ENCODE data around the gene ARID5A.

The ARID5A gene

DNA sequence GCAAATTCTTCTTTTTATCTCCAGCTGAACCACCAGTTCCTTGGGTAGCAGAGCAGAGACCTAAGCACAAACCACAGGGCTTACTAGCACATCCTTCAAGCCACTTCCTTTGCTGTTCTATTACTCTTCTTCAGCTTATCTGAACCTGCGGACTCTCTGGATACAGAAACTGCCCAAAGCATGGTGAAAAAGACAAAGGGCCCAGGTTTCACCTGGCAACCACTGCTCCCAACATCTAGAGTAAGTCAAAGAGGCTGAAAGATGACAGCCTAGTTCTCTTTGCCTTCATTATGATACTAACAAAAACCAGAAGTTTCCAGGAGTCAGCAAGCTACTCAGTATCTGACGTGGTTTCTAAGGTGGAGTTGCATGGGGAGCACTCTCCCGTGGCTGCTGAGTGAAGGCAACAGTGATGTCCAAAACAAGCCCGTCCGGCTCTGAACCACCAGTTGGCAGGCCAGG is 58.2 kb downstream of the ARID5A start:
- Histone ChIP-seq H3K27ac (peak overlapping the region; percentile 58), H3K36me3 (ENCODE audit: insufficient read depth) (no peaks in the 10 kb centered on the region; the same call in 1 of the 2 replicates), H3K4me3 (IDR thresholded peaks at IDR 0.05; ENCODE audit: insufficient read depth, low read depth, low read length) (no peak overlapping the region), H2AFZ (ENCODE audit: low read depth) (no peak overlapping the region), H3K79me2 (ENCODE audit: insufficient read depth, low read depth) (no peaks in the 10 kb centered on the region), H3K27me3 (ENCODE audit: insufficient read depth, low read depth) (no peaks in the 10 kb centered on the region), H3K4me2 (peak overlapping the region; percentile 43; the same call in 1 of the 2 replicates), H4K20me1 (ENCODE audit: insufficient read depth) (no peaks in the 10 kb centered on the region), H3K9ac (no peak overlapping the region), H3K4me1 (ENCODE audit: low read depth, poor library complexity, severe bottlenecking) (peaks cover 55% of the 10 kb centered on the region)
- TF ChIP-seq, protein P1, sequence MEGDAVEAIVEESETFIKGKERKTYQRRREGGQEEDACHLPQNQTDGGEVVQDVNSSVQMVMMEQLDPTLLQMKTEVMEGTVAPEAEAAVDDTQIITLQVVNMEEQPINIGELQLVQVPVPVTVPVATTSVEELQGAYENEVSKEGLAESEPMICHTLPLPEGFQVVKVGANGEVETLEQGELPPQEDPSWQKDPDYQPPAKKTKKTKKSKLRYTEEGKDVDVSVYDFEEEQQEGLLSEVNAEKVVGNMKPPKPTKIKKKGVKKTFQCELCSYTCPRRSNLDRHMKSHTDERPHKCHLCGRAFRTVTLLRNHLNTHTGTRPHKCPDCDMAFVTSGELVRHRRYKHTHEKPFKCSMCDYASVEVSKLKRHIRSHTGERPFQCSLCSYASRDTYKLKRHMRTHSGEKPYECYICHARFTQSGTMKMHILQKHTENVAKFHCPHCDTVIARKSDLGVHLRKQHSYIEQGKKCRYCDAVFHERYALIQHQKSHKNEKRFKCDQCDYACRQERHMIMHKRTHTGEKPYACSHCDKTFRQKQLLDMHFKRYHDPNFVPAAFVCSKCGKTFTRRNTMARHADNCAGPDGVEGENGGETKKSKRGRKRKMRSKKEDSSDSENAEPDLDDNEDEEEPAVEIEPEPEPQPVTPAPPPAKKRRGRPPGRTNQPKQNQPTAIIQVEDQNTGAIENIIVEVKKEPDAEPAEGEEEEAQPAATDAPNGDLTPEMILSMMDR (conservative IDR thresholded peaks at IDR 0.05; ENCODE audit: low read depth, low read length): no peak

DNA sequence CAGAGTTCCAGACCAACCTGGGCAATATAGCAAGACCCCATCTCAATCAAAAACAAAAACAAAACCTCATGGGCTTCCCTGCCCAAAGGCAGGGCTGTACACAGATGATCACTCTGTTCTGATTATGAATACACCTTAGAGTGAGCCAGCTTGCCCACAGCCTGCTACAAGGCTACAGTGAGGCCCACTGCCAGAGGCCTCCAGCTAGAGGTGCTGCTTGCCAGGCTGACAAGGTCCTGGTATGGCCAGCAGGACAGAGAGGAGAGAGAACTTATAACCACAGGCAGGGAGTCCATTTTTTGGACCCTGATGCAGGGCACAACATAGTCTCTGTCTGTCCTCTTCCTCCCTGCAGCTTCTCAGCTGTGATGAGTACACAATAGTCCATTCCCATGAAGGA is 60.0 kb downstream of the ARID5A start:
- TF ChIP-seq, protein P1 (conservative IDR thresholded peaks at IDR 0.05; ENCODE audit: low read depth, low read length): no peak
- Histone ChIP-seq H2AFZ (ENCODE audit: low read depth) (no peak overlapping the region), H3K79me2 (ENCODE audit: insufficient read depth, low read depth) (no peaks in the 10 kb centered on the region), H3K4me1 (ENCODE audit: low read depth, poor library complexity, severe bottlenecking) (peaks cover 55% of the 10 kb centered on the region), H3K27ac (no peak overlapping the region), H3K9ac (no peak overlapping the region), H3K27me3 (ENCODE audit: insufficient read depth, low read depth) (no peaks in the 10 kb centered on the region), H4K20me1 (ENCODE audit: insufficient read depth) (no peaks in the 10 kb centered on the region), H3K4me3 (IDR thresholded peaks at IDR 0.05; ENCODE audit: insufficient read depth, low read depth, low read length) (no peak overlapping the region), H3K36me3 (ENCODE audit: insufficient read depth) (no peaks in the 10 kb centered on the region; the same call in 1 of the 2 replicates), H3K4me2 (no peak overlapping the region)

DNA sequence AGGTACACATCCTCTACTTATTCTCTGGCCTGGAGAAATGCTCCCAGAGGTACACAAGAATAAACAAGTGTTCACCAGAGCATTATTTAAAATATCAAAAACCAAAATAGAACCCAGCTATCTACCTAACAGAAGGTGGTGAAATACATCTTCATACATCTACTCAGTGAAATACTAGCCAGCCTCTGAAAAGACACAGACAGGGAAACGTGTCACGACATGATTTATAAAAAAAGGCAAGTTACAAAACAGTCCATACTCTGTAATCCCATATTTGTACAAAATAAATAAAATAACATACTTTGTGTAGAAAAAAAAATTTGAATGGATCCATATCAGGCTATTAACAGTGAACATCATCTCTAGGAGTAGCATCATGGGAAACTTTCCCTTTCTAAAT is 63.4 kb downstream of the ARID5A start:
- Histone ChIP-seq H3K27ac (no peak overlapping the region), H3K27me3 (ENCODE audit: insufficient read depth, low read depth) (no peaks in the 10 kb centered on the region), H3K4me1 (ENCODE audit: low read depth, poor library complexity, severe bottlenecking) (peaks cover 42% of the 10 kb centered on the region), H3K36me3 (ENCODE audit: insufficient read depth) (peaks cover 3% of the 10 kb centered on the region; the same call in 1 of the 2 replicates), H3K79me2 (ENCODE audit: insufficient read depth, low read depth) (no peaks in the 10 kb centered on the region), H3K4me3 (IDR thresholded peaks at IDR 0.05; ENCODE audit: insufficient read depth, low read depth, low read length) (no peak overlapping the region), H3K9ac (no peak overlapping the region), H2AFZ (ENCODE audit: low read depth) (no peak overlapping the region), H4K20me1 (ENCODE audit: insufficient read depth) (no peaks in the 10 kb centered on the region), H3K4me2 (no peak overlapping the region)
- TF ChIP-seq, protein P1 (conservative IDR thresholded peaks at IDR 0.05; ENCODE audit: low read depth, low read length): no peak

DNA sequence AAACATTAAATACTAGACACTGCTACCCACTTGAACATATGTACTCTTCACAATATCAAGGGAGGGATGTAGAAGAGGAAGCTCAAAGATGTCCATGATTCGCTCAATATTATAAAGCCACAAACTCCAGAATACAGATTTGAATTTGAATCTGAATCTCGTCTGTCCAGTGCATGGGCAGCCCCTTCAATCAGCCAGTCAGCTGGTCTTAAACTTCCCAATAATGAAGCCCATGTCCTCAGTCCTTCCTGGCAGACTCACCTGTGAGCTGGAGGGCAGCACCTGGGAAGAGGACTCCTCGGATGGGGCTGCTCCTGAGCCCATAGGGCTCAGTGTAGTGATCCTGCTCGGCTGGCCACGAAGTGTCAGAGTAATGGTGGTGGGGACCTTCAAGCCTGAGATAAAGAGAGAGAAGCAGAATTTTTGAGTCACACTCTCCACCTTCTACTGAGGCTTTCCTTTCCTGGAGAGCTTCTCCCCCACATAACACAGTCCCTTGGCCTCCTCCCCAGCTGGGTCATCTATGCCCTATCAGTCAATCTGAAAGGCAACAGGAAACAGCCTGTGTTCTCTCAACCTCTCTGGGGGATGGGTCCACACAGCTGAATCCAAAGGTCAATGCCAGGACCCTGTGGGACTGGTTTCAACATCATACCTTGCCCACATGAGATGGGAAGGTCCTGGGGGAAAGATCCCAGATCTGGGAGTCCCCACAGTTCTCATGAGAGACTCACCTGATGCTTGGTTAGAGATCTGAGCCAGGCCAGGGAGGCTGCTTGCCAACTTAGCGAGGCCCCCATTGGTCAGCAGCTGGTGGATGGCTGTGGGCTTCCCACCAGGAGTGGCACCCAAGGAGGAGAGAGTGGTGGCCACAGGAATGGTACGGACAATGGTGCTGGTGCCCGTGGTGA is 65.1 kb downstream of the ARID5A start:
- Histone ChIP-seq H3K27ac (no peak overlapping the region), H3K4me1 (ENCODE audit: low read depth, poor library complexity, severe bottlenecking) (peaks cover 38% of the 10 kb centered on the region), H4K20me1 (ENCODE audit: insufficient read depth) (no peaks in the 10 kb centered on the region), H3K9ac (no peak overlapping the region), H3K4me3 (IDR thresholded peaks at IDR 0.05; ENCODE audit: insufficient read depth, low read depth, low read length) (no peak overlapping the region), H3K36me3 (ENCODE audit: insufficient read depth) (peaks cover 3% of the 10 kb centered on the region; the same call in 1 of the 2 replicates), H3K27me3 (ENCODE audit: insufficient read depth, low read depth) (no peaks in the 10 kb centered on the region), H3K4me2 (no peak overlapping the region), H3K79me2 (ENCODE audit: insufficient read depth, low read depth) (no peaks in the 10 kb centered on the region), H2AFZ (ENCODE audit: low read depth) (no peak overlapping the region)
- TF ChIP-seq, protein P1 (conservative IDR thresholded peaks at IDR 0.05; ENCODE audit: low read depth, low read length): no peak

All from KMS-11 (cell line).